Stomach (tissue), 9 donors: ENCODE measurements around the gene RPS27. TPM values are rescaled to one million over a fixed set of nuclear protein-coding genes. Genes with fewer than 3 reads are reported as not detected.

Source experiments
- DNase-seq, 2 donors: peaks; one replicate each; pipeline versions ENCODE4 v3.0.0 to v3.0.0-alpha.2; 2013 to 2019
- H3K27ac ChIP-seq, 5 donors: fragments of 200-600 bp in 4 of 5; sonication (generic) in 4 of 5; one replicate each; pipeline ENCODE4 v1.5.1; 2013 to 2019; ENCODE audit warnings: mild to moderate bottlenecking in 1 of 5, moderate library complexity in 1 of 5
- H3K27me3 ChIP-seq, 3 donors: fragments of 200-600 bp; sonication (generic); one replicate each; pipeline ENCODE4 v1.5.1; 2017 to 2019; ENCODE audit warnings: mixed run types in 1 of 3
- H3K36me3 ChIP-seq, 4 donors: fragments of 200-600 bp; sonication (generic); 1 replicate in 3 of 4; 2 replicates in 1 of 4; pipeline ENCODE4 v1.5.1; 2016 to 2019
- H3K4me1 ChIP-seq, 4 donors: fragments of 200-600 bp; sonication (generic); one replicate each; pipeline ENCODE4 v1.5.1; 2016 to 2019
- H3K4me3 ChIP-seq, 4 donors: fragments of 200-600 bp; sonication (generic) in 3 of 4; one replicate each; pipeline ENCODE4 v1.5.1; 2016 to 2019; ENCODE audit warnings: mild to moderate bottlenecking in 1 of 4
- H3K9me3 ChIP-seq, 4 donors: fragments of 200-600 bp; sonication (generic); one replicate each; pipeline ENCODE4 v1.5.1; 2016 to 2019
- EP300 ChIP-seq: sonication (generic); formaldehyde crosslinking; IDR thresholded peaks from one replicate; pipeline ENCODE4 v1.6.1; 2017; ENCODE audit warnings: antibody characterized with exemption
- POLR2A ChIP-seq, 4 donors: fragments of 450-650 bp; IDR thresholded peaks; one replicate each; pipeline ENCODE4 v1.6.1; 2016; ENCODE audit warnings: antibody characterized with exemption in 4 of 4, control low read depth in 2 of 4, mild to moderate bottlenecking in 1 of 4, moderate library complexity in 1 of 4
- POLR2AphosphoS5 ChIP-seq, 3 donors: sonication (generic); formaldehyde crosslinking; IDR thresholded peaks; one replicate each; pipeline ENCODE4 v1.6.1; 2016; ENCODE audit warnings: antibody characterized with exemption in 3 of 3
- WGBS, 5 donors: extraction: QIAGEN DNeasy Blood & Tissue Kit in 3 of 5; methylation state at CpG; one replicate each; pipeline versions ENCODE4 v1.1.5 to v1.1.7; 2013 to 2018; 5-methylcytosine and 5-hydroxymethylcytosine counted together
- intact Hi-C: fragments of 100-400 bp; cut with DNase I; formaldehyde crosslinking; loops from one replicate; pipeline ENCODE4 v1.15.1; 2023; ENCODE audit warnings: low total_unique reads
- polyA plus RNA-seq, 3 donors: library from polyadenylated mRNA; stranded (reverse); fragments of 200-250 nt; gene quantifications; one replicate each; pipeline ENCODE4 v1.2.3, GENCODE V29; 2013
- total RNA-seq, 5 donors: library from RNA; depleted of rRNA; stranded (reverse); fragments of >200 nt; gene quantifications; one replicate each; pipeline versions ENCODE4 v1.1.0 to v1.2.3, GENCODE V29; 2014 to 2016
- TF ChIP-seq, protein P1 (sequence below), 7 experiments: fragments of 450-650 bp in 4 of 7; fragments of 200-600 bp in 3 of 7; sonication (generic) in 3 of 7; IDR thresholded peaks; one replicate each; pipeline ENCODE4 v1.5.1; 2016 to 2019; ENCODE audit warnings: antibody characterized with exemption in 7 of 7, control low read depth in 2 of 7, mild to moderate bottlenecking in 1 of 7
- donor health status: healthy with polysubstance abuse.
- donor health status: Bipolar disorder and iron deficiency.
- donor health status: healthy.

The RPS27 gene
- total and polyA plus RNA-seq, 8 donors: 43.4 to 21,142 (median 2,759) TPM

GRCh38 chr1:153961421-153961820 is 29.1 kb upstream of the RPS27 start:
- TF ChIP-seq POLR2A (IDR thresholded peaks at IDR 0.05) (no peak), POLR2AphosphoS5 (IDR thresholded peaks at IDR 0.05) (no peak), EP300 (no peak)
- TF ChIP-seq, protein P1, sequence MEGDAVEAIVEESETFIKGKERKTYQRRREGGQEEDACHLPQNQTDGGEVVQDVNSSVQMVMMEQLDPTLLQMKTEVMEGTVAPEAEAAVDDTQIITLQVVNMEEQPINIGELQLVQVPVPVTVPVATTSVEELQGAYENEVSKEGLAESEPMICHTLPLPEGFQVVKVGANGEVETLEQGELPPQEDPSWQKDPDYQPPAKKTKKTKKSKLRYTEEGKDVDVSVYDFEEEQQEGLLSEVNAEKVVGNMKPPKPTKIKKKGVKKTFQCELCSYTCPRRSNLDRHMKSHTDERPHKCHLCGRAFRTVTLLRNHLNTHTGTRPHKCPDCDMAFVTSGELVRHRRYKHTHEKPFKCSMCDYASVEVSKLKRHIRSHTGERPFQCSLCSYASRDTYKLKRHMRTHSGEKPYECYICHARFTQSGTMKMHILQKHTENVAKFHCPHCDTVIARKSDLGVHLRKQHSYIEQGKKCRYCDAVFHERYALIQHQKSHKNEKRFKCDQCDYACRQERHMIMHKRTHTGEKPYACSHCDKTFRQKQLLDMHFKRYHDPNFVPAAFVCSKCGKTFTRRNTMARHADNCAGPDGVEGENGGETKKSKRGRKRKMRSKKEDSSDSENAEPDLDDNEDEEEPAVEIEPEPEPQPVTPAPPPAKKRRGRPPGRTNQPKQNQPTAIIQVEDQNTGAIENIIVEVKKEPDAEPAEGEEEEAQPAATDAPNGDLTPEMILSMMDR (IDR thresholded peaks at IDR 0.05): no peak
- Histone ChIP-seq H3K4me3 (peak overlapping the region in 2 of 4 donors; percentile 61 to 64), H3K4me1 (peaks cover 52 to 81% (median 74%) of the 10 kb centered on the region in 4 donors), H3K9me3 (no peaks in the 10 kb centered on the region), H3K27me3 (no peaks in the 10 kb centered on the region), H3K27ac (peak overlapping the region; percentile 25 to 98 (median 97)), H3K36me3 (peaks cover 13 to 26% (median 18%) of the 10 kb centered on the region in 4 donors)
- intact Hi-C loops: no loop called here
- no peak for DNase-seq
- WGBS, 5 donors: 71 to 84% (median 80%) methylated on average over 4 of the region's 4 CpGs

- peak; percentile 59 to 63 for DNase-seq
- TF ChIP-seq POLR2A (IDR thresholded peaks at IDR 0.05): no peak
- peak in 2 of 3 donors; percentile 36 for TF ChIP-seq POLR2AphosphoS5 (IDR thresholded peaks at IDR 0.05)
- Histone ChIP-seq H3K9me3 (no peaks in the 10 kb centered on the region), H3K36me3 (peaks cover 13 to 26% (median 18%) of the 10 kb centered on the region in 4 donors), H3K27ac (peak overlapping the region; percentile 94 to 98 (median 97)), H3K4me1 (peaks cover 46 to 79% (median 69%) of the 10 kb centered on the region in 4 donors), H3K4me3 (peak overlapping the region; percentile 61 to 84 (median 72)), H3K27me3 (no peaks in the 10 kb centered on the region)
- 24 to 44% (median 31%) methylated on average over 15 to 16 of the region's 16 CpGs for WGBS, 5 donors
- intact Hi-C loops: no loop called here
Measured at GRCh38 chr1:153962088-153963029, 28.2 kb upstream of the RPS27 start.

- Histone ChIP-seq H3K36me3 (peaks cover 13 to 26% (median 18%) of the 10 kb centered on the region in 4 donors), H3K27ac (peak within 1 kb of the TSS; percentile 94 to 98 (median 97)), H3K4me3 (peak within 1 kb of the TSS; percentile 61 to 84 (median 72)), H3K27me3 (no peaks in the 10 kb centered on the region), H3K9me3 (no peaks in the 10 kb centered on the region), H3K4me1 (peaks cover 44 to 81% (median 69%) of the 10 kb centered on the region in 4 donors)
- WGBS, 5 donors: 0 to 1% (median 0%) methylated on average over 30 to 54 of the region's 54 CpGs
- TF ChIP-seq, protein P1 (IDR thresholded peaks at IDR 0.05): no peak
- TF ChIP-seq POLR2AphosphoS5 (IDR thresholded peaks at IDR 0.05) (peak; percentile 63 to 77 (median 75)), POLR2A (IDR thresholded peaks at IDR 0.05) (peak in 1 of 4 donors; percentile 20), EP300 (no peak)
- intact Hi-C loops: no loop called here
- DNase-seq: peak; percentile 99
Measured at GRCh38 chr1:153963030-153963849, 27.3 kb upstream of the RPS27 start, which contains the start of gene SLC39A1. Gene SLC39A1, minus strand, starts transcription at chr1:153963537. Its CDS starts 822 bp downstream, at chr1:153962715.

- 0 to 2% (median 1%) methylated on average over 21 to 22 of the region's 22 CpGs for WGBS, 5 donors
- intact Hi-C loops: no loop called here
- TF ChIP-seq POLR2A (IDR thresholded peaks at IDR 0.05) (no peak), EP300 (no peak), POLR2AphosphoS5 (IDR thresholded peaks at IDR 0.05) (peak in 1 of 3 donors; percentile 11)
- TF ChIP-seq, protein P1 (IDR thresholded peaks at IDR 0.05): no peak
Measured at GRCh38 chr1:153963850-153964331, 26.7 kb upstream of the RPS27 start.

More at GRCh38 chr1:153963850-153964331, 26.7 kb upstream of the RPS27 start:
- Histone ChIP-seq H3K4me1 (peaks cover 44 to 84% (median 72%) of the 10 kb centered on the region in 4 donors), H3K4me3 (peak overlapping the region; percentile 61 to 84 (median 72)), H3K9me3 (no peaks in the 10 kb centered on the region), H3K36me3 (peaks cover 13 to 26% (median 18%) of the 10 kb centered on the region in 4 donors), H3K27ac (peak overlapping the region; percentile 94 to 98 (median 97)), H3K27me3 (no peaks in the 10 kb centered on the region)
- DNase-seq: peak; percentile 65 to 88
